GM12873 (cell line): ENCODE measurements around the gene ABTB2.

Experiments
- CTCF ChIP-seq: IDR thresholded peaks from 2 replicates; pipeline ENCODE4 v1.5.1; 2012; ENCODE audit warnings: low read depth, mild to moderate bottlenecking, moderate library complexity, low read length, control low read depth; ENCODE audit not compliant: insufficient read depth; ENCODE audit errors: missing control alignments

ABTB2 gene

GRCh38 chr11:34315394-34315793 is 42.4 kb downstream of the ABTB2 start:
- TF ChIP-seq CTCF, result no peak

GRCh38 chr11:34314936-34315335 is 42.9 kb downstream of the ABTB2 start:
- TF ChIP-seq CTCF, result no peak

- TF ChIP-seq CTCF, result no peak
Observed at GRCh38 chr11:34314176-34314575, 43.6 kb downstream of the ABTB2 start.

- no peak for TF ChIP-seq CTCF
Observed at GRCh38 chr11:34313099-34313517, 44.7 kb downstream of the ABTB2 start.

GRCh38 chr11:34311126-34311525 is 46.7 kb downstream of the ABTB2 start:
- TF ChIP-seq CTCF, result no peak

GRCh38 chr11:34309965-34310364 is 47.8 kb downstream of the ABTB2 start:
- no peak for TF ChIP-seq CTCF

GRCh38 chr11:34308913-34309585 is 48.8 kb downstream of the ABTB2 start:
- no peak for TF ChIP-seq CTCF
